H1 (cell line): Measurements from ENCODE around the gene BAHD1. TPM values are rescaled to one million over a fixed set of nuclear protein-coding genes. Genes with fewer than 3 reads are reported as not detected.

Experiments used
- CTCF ChIA-PET: fragments of 300-600 bp; sonication (Branson Sonifier 250); formaldehyde crosslinking; loops from one replicate; lab custom pipeline; 2021; ENCODE audit not compliant: partially characterized antibody; lab: Charles Lee
- POLR2A ChIA-PET: fragments of 300-600 bp; sonication (Branson Sonifier 250); formaldehyde crosslinking; loops from one replicate; lab custom pipeline; 2021; ENCODE audit warnings: inconsistent platforms; ENCODE audit not compliant: partially characterized antibody; lab: Charles Lee
- DNase-seq, 2 experiments: peaks; one replicate each; pipeline versions ENCODE4 v3.0.0 to v3.0.0-alpha.2; 2010 to 2022; ENCODE audit warnings: low spot score in 2 of 2, low read depth in 1 of 2, mixed read lengths in 1 of 2
- FAIRE-seq: peaks from 2 replicates; lab custom pipeline; 2011; peaks lifted over from hg19 to GRCh38; lab: Jason Lieb, UNC
- H2AFZ ChIP-seq: 2 replicates; pipeline ENCODE4 v1.8.1; 2012; ENCODE audit warnings: low read length, inconsistent platforms
- H2AK5ac ChIP-seq: 2 replicates; pipeline ENCODE4 v1.6.1; 2013; ENCODE audit warnings: low read depth, low read length
- H2BK120ac ChIP-seq: replicated peaks from 2 replicates; pipeline ENCODE3; 2013; ENCODE audit warnings: low read depth, low read length, inconsistent platforms
- H2BK12ac ChIP-seq: 2 replicates; pipeline ENCODE4 v1.6.1; 2013; ENCODE audit warnings: low read depth, low read length
- H2BK15ac ChIP-seq: 2 replicates; pipeline ENCODE4 v1.6.1; 2013; ENCODE audit warnings: low read length
- H2BK20ac ChIP-seq: 2 replicates; pipeline ENCODE4 v1.6.1; 2013; ENCODE audit warnings: low read length
- H2BK5ac ChIP-seq: 2 replicates; pipeline ENCODE4 v1.6.1; 2013; ENCODE audit warnings: low read depth, low read length
- H3K14ac ChIP-seq: 2 replicates; pipeline ENCODE4 v1.6.1; 2013; ENCODE audit warnings: inconsistent platforms; ENCODE audit not compliant: insufficient read length
- H3K18ac ChIP-seq: 2 replicates; pipeline ENCODE4 v1.6.1; 2013; ENCODE audit warnings: low read length; ENCODE audit errors: extremely low read depth
- H3K23ac ChIP-seq: 2 replicates; pipeline ENCODE4 v1.6.1; 2013; ENCODE audit warnings: inconsistent platforms; ENCODE audit not compliant: insufficient read length
- H3K23me2 ChIP-seq: 2 replicates; pipeline ENCODE4 v1.6.1; 2013; ENCODE audit warnings: low read depth, low read length
- H3K27ac ChIP-seq: 2 replicates; pipeline ENCODE4 v1.6.1; 2011; ENCODE audit warnings: low read depth, low read length, inconsistent platforms
- H3K27me3 ChIP-seq, 4 experiments: replicated peaks in 1 of 4; 1 replicate in 1 of 4; 2 replicates in 3 of 4; pipeline versions ENCODE4 v1.6.1 to v1.8.1; 2011 to 2013; ENCODE audit warnings: low read length in 3 of 4, mild to moderate bottlenecking in 3 of 4, inconsistent platforms in 2 of 4, mixed read lengths in 2 of 4, moderate library complexity in 1 of 4; ENCODE audit not compliant: control insufficient read depth in 3 of 4, insufficient read depth in 3 of 4; ENCODE audit errors: extremely low read depth in 1 of 4
- H3K36me3 ChIP-seq, 4 experiments: 2 replicates each; pipeline versions ENCODE4 v1.6.1 to v1.8.1; 2011 to 2013; ENCODE audit warnings: mild to moderate bottlenecking in 4 of 4, low read length in 3 of 4, moderate library complexity in 2 of 4, control low read depth in 1 of 4, inconsistent platforms in 1 of 4; ENCODE audit not compliant: insufficient read depth in 4 of 4, control insufficient read depth in 2 of 4
- H3K4ac ChIP-seq: replicated peaks from 2 replicates; pipeline ENCODE3; 2013; ENCODE audit warnings: low read length, low read depth, mixed read lengths, inconsistent platforms; ENCODE audit not compliant: insufficient read length
- H3K4me1 ChIP-seq, 4 experiments: replicated peaks in 1 of 4; 1 replicate in 1 of 4; 2 replicates in 3 of 4; pipeline versions ENCODE4 v1.6.1 to v1.8.1; 2011 to 2013; ENCODE audit warnings: low read length in 3 of 4, inconsistent platforms in 2 of 4, mixed read lengths in 1 of 4; ENCODE audit not compliant: insufficient read depth in 4 of 4, control insufficient read depth in 3 of 4
- H3K4me2 ChIP-seq, 2 experiments: 2 replicates each; pipeline versions ENCODE4 v1.6.1 to v1.8.1; 2011 to 2013; ENCODE audit warnings: low read depth in 2 of 2, low read length in 2 of 2, control low read depth in 1 of 2, inconsistent platforms in 1 of 2, mild to moderate bottlenecking in 1 of 2; ENCODE audit not compliant: insufficient read depth in 1 of 2
- H3K4me3 ChIP-seq, 4 experiments: fragments of 200-600, 300-600 bp in 1 of 4; sonication (generic), shearing (Covaris generic), sonication (Bioruptor Twin) in 1 of 4; 2 replicates each; pipeline versions ENCODE4 v1.5.1 to v1.8.1; 2011 to 2016; ENCODE audit warnings: low read length in 4 of 4, low read depth in 3 of 4, control low read depth in 2 of 4, inconsistent platforms in 2 of 4, mild to moderate bottlenecking in 2 of 4, mixed read lengths in 1 of 4, moderate library complexity in 1 of 4; ENCODE audit not compliant: insufficient read depth in 2 of 4; ENCODE audit errors: extremely low read depth in 1 of 4
- H3K56ac ChIP-seq: replicated peaks from 2 replicates; pipeline ENCODE3; 2013; ENCODE audit warnings: low read depth, mild to moderate bottlenecking, mixed read lengths, low read length, inconsistent platforms; ENCODE audit not compliant: insufficient read length
- H3K79me1 ChIP-seq: 2 replicates; pipeline ENCODE4 v1.6.1; 2013; ENCODE audit warnings: low read depth, low read length, control low read depth
- H3K79me2 ChIP-seq, 2 experiments: 2 replicates each; pipeline versions ENCODE4 v1.6.1 to v1.8.1; 2012 to 2013; ENCODE audit warnings: low read length in 2 of 2, mild to moderate bottlenecking in 2 of 2, inconsistent platforms in 1 of 2; ENCODE audit not compliant: insufficient read depth in 2 of 2, control insufficient read depth in 1 of 2
- H3K9ac ChIP-seq, 4 experiments: replicated peaks in 1 of 4; 1 replicate in 1 of 4; 2 replicates in 3 of 4; pipeline versions ENCODE4 v1.6.1 to v1.8.1; 2011 to 2013; ENCODE audit warnings: low read depth in 3 of 4, low read length in 3 of 4, control low read depth in 2 of 4, mild to moderate bottlenecking in 2 of 4, moderate library complexity in 2 of 4, inconsistent platforms in 1 of 4; ENCODE audit errors: extremely low read depth in 1 of 4
- H3K9me3 ChIP-seq, 2 experiments: 2 replicates each; pipeline versions ENCODE4 v1.6.1 to v1.8.1; 2012 to 2013; ENCODE audit warnings: mild to moderate bottlenecking in 2 of 2, moderate library complexity in 2 of 2, control low read depth in 1 of 2, inconsistent platforms in 1 of 2, low read depth in 1 of 2, low read length in 1 of 2, mixed read lengths in 1 of 2; ENCODE audit not compliant: insufficient read depth in 2 of 2
- H4K20me1 ChIP-seq, 2 experiments: replicated peaks in 1 of 2; 2 replicates each; pipeline versions ENCODE3 to v1.8.1; 2011 to 2013; ENCODE audit warnings: inconsistent platforms in 2 of 2, low read length in 2 of 2, mild to moderate bottlenecking in 1 of 2; ENCODE audit not compliant: insufficient read depth in 2 of 2, control insufficient read depth in 1 of 2
- H4K5ac ChIP-seq: 2 replicates; pipeline ENCODE4 v1.6.1; 2013; ENCODE audit warnings: low read length, low read depth, mixed read lengths, inconsistent platforms; ENCODE audit not compliant: insufficient read length
- H4K8ac ChIP-seq: 2 replicates; pipeline ENCODE4 v1.8.0; 2013; ENCODE audit warnings: mild to moderate bottlenecking, moderate library complexity, low read length, inconsistent platforms; ENCODE audit not compliant: insufficient read depth; ENCODE audit errors: extremely low read depth
- H4K91ac ChIP-seq: replicated peaks from 2 replicates; pipeline ENCODE3; 2013; ENCODE audit warnings: low read length, mixed read lengths, inconsistent platforms; ENCODE audit not compliant: insufficient read length
- CBX5 ChIP-seq: fragments of 300-800, 300-1000 bp; sonication (generic); IDR thresholded peaks from 2 replicates; pipeline ENCODE4 v1.7.1; 2016; ENCODE audit warnings: antibody characterized with exemption, low read length, low read depth
- CHD1 ChIP-seq: IDR thresholded peaks from 2 replicates; pipeline ENCODE4 v1.6.1; 2012; ENCODE audit warnings: low read depth, low read length, improper control_type of control experiment
- CHD2 ChIP-seq: IDR thresholded peaks from 2 replicates; pipeline ENCODE4 v1.6.1; 2012; ENCODE audit warnings: low read length, improper control_type of control experiment
- CTBP2 ChIP-seq: IDR thresholded peaks from 2 replicates; pipeline ENCODE4 v1.7.0; 2011; ENCODE audit warnings: borderline replicate concordance, mild to moderate bottlenecking, moderate library complexity, mixed read lengths, low read length; ENCODE audit not compliant: insufficient read depth, insufficient read length
- RBBP5 ChIP-seq: IDR thresholded peaks from 2 replicates; pipeline ENCODE4 v1.7.1; 2012; ENCODE audit warnings: low read depth, mild to moderate bottlenecking, inconsistent platforms, low read length, moderate library complexity, borderline replicate concordance
- SIN3A ChIP-seq, 2 experiments: IDR thresholded peaks in 1 of 2; conservative IDR thresholded peaks in 1 of 2; 2 replicates each; pipeline ENCODE4 v1.6.1; 2011 to 2012; ENCODE audit warnings: low read length in 2 of 2, improper control_type of control experiment in 1 of 2, low read depth in 1 of 2, mild to moderate bottlenecking in 1 of 2
- WGBS, 2 experiments: shearing (Covaris generic) in 1 of 2; methylation state at CpG; one replicate each; pipeline versions ENCODE4 v1.1.6 to v1.1.7; 2013 to 2015; ENCODE audit warnings: low lambda C conversion rate in 2 of 2, mixed read lengths in 2 of 2, inconsistent platforms in 1 of 2, low coverage in 1 of 2, missing lambda C conversion rate in 1 of 2; ENCODE audit not compliant: insufficient replicate concordance in 2 of 2, insufficient coverage in 1 of 2, insufficient read length in 1 of 2; ENCODE audit errors: extremely low coverage in 1 of 2, missing lambda C conversion rate in 1 of 2; 5-methylcytosine and 5-hydroxymethylcytosine counted together
- polyA plus RNA-seq, 7 experiments: library from polyadenylated mRNA; depleted of rRNA in 3 of 7; stranded (reverse) in 5 of 7; unstranded in 2 of 7; fragments of >200 nt in 5 of 7; fragments of 200-250 nt in 2 of 7; gene quantifications; 1 replicate in 5 of 7; 2 replicates in 1 of 7; 4 replicates in 1 of 7; pipeline versions ENCODE4 v1.2.1 to v1.2.3, GENCODE V29; 2011 to 2013; ENCODE audit warnings: missing spikeins in 2 of 7, mixed read lengths in 2 of 7
- total RNA-seq: library from RNA; stranded (reverse); fragmentation: NEBNext Ultra II Directional; extraction: Animal tissue kit (Norgen Biotek cat#: 25700); gene quantifications from 2 replicates; pipeline ENCODE4 v1.2.1, GENCODE V29; 2021

BAHD1 gene
- total and polyA plus RNA-seq, 2 of the 8 experiments (the other 6 are each of a cell fraction or from before 2014, with no cell fraction given): 15.0 to 38.9 TPM

GRCh38 chr15:40464595-40465185 is 23.9 kb downstream of the BAHD1 start:
- H4K20me1 ChIP-seq: peaks cover 19 to 24% of the 10 kb centered on the region in 2 experiments
- no peak overlapping the region for H3K56ac ChIP-seq
- no peak overlapping the region for H3K18ac ChIP-seq

More at GRCh38 chr15:40464595-40465185, 23.9 kb downstream of the BAHD1 start:
- Histone ChIP-seq H3K4me3 (no peak overlapping the region), H3K23ac (no peak overlapping the region), H2BK5ac (no peak overlapping the region; the same call in 1 of the 2 replicates), H4K91ac (no peak overlapping the region), H3K79me2 (peaks cover 0 to 19% of the 10 kb centered on the region in 2 experiments; a peak in 2 of 4 replicates), H2BK20ac (no peak overlapping the region), H3K23me2 (no peaks in the 10 kb centered on the region), H3K4ac (no peak overlapping the region), H3K27ac (no peak overlapping the region), H2AFZ (no peak overlapping the region), H2BK12ac (no peak overlapping the region), H3K27me3 (no peaks in the 10 kb centered on the region), H3K9me3 (no peaks in the 10 kb centered on the region), H4K5ac (no peak overlapping the region), H3K4me2 (no peak overlapping the region), H3K4me1 (no peaks in the 10 kb centered on the region; a peak in 1 of 7 replicates), H3K14ac (no peak overlapping the region), H3K9ac (no peak overlapping the region), H3K36me3 (peaks cover 26 to 70% (median 52%) of the 10 kb centered on the region in 4 experiments), H2AK5ac (no peak overlapping the region), H2BK120ac (no peak overlapping the region), H4K8ac (no peak overlapping the region), H2BK15ac (no peak overlapping the region), H3K79me1 (peaks cover 16% of the 10 kb centered on the region)
- DNase-seq (no peak), FAIRE-seq (no peak)
- CTCF ChIA-PET: interaction anchor here (0.9 to 1.1 kb wide), 2 partner anchors 20 to 37 kb away, joined by 3 read pairs; no protein-coding TSS in a partner anchor
- 86% methylated on average over 3 of the region's 3 CpGs; no CpG with 5 or more reads in 1 of the 2 experiments for WGBS, 2 experiments
- POLR2A ChIA-PET: interaction anchor here (2.2 kb wide), 1 partner anchor 9 kb away, joined by 7 read pairs; no protein-coding TSS in a partner anchor
- TF ChIP-seq CHD2 (no peak), CTBP2 (no peak), SIN3A (conservative IDR thresholded peaks at IDR 0.05 in 1 of 2, IDR thresholded peaks at IDR 0.05 in 1 of 2; ENCODE audit: low read depth in 1 of 2, low read length in 2 of 2) (no peak), CBX5 (no peak), CHD1 (no peak), RBBP5 (no peak)
